ENCODE measurements around the gene PLAC9.

DNA sequence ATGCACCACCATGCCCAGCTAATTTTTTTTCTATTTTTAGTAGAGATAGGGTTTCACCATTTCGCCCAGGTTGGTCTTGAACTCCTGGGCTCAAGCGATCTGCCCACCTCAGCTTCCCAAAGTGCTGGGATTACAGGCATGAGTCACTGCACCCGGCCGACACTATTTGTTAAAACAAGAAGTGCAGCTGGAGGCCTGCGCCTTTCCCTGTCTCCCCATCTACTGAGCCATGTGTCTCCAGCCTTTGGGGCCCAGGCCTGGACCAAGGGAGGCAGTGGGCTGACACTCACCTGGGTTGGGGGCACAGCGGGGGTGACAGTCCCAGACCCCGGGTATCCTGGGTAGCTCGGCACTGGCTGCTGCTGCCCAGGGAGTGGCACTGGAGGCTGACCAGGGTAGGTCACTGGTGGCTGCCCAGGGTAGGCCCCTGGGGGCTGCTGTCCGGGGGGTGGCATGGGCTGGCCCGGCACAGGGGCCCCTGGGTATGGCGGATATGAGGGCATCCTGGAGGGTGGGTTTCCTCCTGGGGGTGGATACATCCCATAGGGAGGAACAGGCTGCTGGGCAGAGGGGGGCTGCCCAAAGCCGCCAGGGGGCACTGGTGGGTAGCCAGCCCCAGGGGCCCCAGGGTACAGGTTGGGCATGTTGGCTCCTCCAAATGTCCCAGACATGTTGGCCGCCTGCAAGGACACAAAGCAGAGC, 36.3 kb downstream of the PLAC9 start:
- TF ChIP-seq POLR2A (IDR thresholded peaks at IDR 0.05; ENCODE audit: low read depth, low read length) (no peak), POLR2AphosphoS5 (IDR thresholded peaks at IDR 0.05; ENCODE audit: low read depth, low read length) (no peak)
